ENCODE measurements around the gene FCHSD2.

FCHSD2 gene

DNA sequence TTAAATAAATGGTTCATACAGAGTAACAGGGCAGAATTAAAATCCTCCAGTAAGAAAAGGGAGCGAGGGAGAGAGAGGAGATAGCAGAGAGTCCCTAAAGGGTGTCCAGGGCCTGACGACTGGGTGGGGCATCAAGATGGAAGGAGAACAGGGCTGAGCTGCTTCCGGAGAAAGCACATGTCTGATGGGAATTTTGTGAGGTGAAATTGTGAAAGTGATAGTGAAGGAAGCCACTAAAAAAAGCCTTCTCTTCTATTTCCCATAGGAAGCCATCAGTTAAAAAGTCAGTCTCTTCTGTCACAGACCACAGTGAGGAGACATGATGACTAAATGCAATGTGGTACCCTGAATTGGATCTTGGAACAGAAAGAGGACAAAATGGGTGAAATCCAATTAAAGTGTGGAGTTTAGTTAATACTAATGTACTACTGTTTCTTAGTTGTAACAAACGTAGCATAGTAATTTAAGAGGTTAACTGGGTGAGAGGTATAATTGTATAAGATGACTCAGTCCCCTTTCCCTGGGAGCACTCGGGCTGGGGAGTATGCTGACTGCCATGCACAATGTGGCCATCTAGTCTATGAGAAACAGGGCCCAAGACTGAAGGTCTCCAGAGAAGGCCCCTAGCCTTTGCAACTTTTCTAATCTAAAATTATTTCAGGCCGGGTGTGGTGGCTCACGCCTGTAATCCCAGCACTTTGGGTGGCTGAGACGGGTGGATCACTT is 29.5 kb upstream of the FCHSD2 start:
- no peak for ATAC-seq

DNA sequence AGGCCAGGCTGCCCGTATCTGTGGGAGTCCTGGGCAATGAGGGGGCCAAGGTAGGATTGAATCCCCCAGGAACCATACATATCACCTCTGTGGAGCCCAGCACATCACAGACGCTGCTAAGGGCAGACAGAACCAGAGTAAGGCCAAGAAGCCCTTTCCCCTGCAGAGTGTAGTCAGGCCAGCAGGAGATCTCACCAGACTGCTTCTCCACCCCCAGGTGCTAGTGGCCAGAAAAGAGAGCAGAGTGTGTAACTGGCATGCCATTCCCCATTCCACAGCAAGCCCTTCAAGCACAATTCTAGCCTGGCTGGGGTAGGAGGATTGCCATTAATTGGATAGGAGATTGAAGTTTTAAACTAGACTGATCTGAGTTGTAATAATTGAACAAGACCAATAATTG is 28.0 kb upstream of the FCHSD2 start:
- no peak for ATAC-seq

DNA sequence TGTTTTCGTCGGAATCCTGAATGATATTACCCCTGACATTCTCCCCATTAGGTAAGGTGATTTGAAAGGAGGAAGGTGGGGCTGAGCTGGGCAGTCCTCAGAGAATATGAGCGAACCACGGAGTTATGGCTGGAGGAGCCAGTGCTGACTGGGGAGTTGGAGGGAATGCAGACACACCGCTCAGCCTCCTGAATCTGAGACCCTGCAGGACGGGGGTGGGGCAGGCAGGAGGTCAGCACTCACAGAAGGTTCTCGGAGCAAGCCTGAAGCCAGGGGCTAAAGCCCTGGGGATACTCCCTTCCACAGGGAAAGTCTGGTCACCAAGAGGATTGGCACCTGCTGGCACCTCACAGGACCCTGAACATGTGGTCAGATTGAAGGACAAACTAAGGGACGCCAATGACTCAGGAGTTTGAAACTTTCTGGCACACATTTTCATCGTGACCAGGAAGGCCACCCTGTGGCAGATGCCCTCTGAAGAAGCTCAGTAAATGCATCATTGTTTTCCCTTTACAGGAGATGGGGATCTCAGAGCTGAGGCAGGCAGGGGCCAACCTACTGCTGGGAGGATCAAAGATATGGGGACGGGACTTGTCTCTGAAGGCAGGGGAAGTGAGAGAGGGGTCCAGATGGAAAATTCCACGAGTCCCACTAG is 26.9 kb upstream of the FCHSD2 start:
- no peak for ATAC-seq

DNA sequence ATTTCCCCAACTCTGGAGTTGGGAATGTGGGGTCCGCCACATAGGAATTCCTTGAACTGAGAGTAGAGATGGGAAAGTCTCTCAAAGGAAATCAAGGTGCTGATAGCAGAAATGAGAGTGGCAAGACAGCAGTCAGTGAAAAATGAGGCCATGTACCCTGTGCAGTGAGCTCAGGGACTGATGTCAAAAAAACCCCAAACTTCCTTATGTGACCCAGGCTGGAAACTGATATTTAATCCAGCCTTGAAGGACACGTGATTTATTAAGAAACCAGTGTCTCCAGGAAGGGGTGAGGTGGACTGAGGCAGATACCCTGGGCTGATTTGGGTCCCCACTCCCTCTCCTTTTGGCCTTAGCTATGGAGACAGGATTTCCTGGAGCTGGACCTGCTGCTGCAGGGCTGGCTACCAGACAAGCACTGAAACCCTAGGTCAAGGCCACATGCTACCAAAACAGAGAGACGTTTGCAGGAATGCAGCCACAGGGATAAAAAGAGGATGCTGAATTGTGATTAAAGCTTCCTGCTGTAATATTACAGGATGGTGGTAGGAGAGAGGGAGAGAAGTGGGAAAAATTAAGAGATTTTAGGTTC is 25.3 kb upstream of the FCHSD2 start:
- no peak for ATAC-seq

DNA sequence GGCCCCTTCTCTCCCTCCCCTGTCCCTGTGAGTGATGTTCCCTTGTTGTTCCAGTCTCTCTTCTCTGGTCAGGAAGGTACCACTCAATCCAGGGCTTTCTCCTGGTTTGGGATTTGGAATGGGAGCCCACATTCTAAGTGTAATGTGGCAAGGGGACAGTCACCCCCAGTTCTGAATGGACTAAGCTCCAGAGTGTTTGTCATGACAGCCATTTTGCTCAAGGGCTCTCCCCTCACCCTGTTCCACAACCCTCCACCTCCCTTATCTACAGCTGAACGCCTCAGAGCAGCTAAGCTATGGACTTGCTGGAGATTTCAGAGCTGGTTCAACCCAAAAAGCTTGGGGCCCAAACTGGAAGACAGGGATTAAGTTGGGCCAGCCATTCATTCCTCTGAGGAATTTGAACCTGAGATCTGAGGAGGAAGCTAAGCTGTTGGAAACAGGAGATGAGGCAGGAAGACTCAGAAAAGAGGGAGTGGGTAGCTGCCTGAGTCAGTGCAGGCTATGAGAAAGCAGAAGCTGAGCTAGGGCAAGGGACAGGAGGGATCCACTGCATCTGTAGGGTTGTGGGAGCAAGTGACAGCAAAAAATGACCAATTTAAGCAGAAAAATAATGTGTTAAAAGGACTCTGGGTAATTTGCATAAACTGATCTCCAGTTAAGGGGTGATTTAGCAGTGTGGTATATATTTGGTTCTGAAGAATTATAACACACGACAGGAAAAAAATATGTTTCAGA is 22.9 kb upstream of the FCHSD2 start:
- no peak for ATAC-seq

DNA sequence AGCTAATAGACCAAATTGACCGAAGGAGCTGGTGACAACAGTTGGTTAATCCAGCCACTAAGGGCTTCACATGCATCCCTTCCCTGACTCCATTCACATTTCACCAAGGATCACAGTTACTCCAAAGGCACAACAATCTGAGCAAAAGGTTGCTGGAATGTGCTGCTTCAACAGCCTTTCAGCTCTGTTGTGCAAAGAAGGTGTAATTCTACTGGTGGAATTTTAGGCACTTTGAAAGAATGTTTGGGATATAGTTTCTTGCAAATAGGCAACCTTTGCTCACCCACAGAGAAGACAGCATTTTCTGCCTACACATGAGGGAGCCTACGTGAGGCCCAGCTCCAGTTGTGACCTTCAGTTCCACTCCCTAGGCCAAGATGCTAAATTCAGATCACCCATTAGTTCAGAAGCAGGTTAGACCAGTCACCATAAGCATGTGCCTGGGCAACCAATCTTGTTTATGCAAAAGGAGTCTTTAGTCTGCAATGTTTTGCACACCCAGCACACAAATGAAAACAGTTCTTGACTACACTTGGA is 21.6 kb upstream of the FCHSD2 start:
- no peak for ATAC-seq

DNA sequence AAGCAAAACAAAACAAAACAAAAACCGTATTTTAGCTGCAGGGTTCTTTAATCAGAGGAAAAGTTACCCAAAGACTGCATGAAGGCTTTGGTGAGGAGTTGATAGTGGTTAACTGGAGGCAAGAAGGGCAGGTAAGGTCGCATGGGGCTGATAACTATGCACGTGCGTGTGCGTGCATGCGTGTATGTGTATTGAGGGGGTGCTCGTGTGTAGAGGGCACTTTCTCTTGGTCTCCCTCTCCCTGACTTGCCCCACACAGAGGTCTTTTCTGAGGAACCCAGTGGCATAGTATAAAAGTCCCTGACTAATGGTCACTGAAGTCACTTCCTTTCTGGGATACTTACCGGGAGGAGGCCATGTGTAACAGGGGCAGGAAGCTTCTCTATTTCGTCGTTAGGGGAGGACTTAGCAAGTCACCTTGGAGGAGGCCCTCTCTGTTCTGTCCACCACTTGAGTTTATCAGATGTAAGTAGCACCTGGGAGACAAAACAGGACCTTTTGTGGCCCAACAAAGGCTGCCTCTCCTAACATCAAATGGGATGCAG is 20.1 kb upstream of the FCHSD2 start:
- no peak for ATAC-seq

DNA sequence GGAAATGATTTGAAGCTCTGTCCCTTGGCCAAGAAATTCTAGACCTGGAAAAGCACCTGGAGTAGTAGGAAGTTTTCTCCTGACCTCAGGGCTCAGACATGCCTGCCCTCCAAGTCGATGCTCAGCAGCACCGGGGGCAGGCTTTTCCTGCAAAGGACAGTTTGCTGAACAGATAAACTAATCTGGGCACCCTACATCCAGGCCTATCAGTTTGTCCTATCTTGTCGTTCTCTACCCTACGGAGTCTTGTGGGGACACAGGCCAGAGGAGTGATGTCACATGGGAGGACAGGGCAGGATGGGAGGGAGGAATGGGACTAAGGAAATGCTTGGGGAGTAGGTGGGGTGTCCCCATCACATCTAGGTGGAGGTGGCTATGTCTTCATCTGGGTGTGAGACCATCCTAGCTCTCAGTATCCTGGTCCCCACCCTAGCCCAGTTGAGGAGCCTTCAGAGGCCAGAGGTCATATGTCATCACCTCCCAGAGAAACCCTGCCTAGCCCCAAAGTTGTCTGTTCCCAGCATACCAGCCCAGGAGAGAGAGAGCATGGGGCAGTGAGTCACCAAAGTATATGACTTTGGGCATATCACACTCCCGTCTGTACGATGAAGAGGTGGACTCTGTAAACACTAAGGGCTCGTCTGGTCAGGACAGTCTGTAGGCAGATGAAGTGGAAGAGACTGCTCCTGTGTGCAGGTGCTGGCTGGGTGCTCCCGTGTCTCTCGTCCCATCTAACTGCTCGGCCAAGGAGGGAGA is 18.1 kb upstream of the FCHSD2 start:
- no peak for ATAC-seq

DNA sequence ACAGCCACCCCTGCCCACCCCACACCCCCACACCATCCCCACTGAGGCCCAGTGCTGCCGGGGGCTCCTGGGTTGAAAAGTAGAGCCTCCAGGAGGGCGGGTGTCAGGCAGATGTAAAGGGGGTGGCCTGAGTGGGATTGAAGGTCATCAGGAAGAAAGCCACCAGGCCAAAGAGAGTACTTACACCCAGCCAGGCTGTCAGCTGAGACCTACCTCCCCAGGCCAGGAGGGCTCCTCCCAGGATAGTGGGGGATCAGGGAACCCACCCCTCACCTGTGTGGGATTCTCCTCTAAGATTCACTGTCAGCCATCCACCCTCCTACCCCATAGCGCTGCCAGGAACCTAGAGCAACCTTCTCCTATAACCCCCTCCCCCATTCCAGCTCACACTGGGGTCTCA is 17.2 kb upstream of the FCHSD2 start:
- no peak for ATAC-seq

DNA sequence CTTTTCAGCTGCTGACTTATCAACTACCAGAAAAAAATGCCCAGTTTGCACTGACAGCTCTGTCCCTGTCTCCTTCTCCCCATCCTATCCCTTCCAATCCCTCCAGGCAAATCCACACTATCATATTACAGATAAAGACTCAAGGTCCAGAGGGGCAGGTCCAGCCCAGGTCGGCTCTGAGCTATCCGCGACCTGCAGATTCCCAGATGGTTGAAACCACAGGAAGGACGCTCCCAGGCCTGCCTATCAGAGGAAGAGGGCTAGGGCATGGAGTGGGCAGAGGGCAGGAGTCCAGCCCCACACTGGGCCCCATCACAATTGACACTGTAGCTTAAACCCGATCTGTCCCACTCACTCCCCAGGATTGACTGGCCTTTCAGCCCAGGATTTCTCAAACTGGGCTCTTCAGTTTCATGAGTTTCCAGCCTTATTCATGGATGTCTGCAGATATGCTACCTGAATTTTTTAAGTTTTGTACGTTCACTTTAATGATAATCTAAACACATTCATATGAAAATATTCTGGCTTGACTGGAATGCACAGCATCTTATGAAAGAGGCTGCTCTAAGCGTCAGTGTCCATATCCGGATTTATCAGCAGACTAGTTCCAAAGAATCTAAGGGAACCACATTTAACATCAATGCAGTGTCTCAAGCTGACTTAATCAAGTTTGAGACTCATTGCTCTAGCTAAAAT is 16.4 kb upstream of the FCHSD2 start:
- ATAC-seq = no peak

DNA sequence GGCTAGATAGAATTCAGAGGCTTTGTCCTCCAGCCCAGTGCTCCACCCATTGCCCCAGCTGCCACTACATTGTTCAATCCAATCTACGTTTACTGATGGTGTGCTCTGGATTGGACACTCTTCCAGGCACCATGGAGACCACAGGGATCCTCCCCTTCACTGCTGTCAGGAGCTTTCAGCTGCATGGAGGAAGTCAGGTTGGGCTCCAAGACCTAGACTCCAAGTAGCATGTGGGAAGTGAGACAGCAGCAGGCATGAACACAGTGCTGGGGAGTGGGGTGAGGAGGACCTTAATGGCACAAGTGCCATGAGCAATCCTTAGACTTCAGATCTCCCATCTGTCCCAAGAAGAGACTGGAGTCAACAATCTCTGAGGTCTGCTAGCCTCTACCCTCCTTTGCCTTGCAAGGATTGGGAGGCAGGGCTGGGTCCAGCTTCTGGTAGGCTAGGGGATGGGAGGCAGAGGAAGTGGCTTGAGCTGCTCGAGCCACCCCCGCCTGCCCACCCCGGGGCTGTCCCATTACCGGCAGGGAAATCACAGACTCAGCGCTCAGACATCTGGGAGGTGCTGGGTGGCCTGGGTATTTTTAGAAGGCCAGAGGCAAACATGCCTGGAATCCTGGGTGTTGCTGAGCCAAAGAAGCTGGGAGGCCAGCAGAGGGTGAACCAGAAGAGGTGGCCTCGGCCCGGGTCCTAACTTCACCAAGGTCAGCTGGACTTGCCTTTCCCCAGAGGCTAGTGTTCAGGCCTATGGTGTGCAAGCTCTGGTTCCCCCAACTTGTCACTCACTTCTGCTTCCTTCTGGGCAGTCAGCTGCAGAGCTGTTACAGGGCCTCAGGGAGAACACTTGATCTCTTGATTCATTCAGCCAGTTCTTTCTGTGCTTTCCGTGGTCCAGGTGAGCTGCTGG is 15.2 kb upstream of the FCHSD2 start:
- ATAC-seq = no peak

DNA sequence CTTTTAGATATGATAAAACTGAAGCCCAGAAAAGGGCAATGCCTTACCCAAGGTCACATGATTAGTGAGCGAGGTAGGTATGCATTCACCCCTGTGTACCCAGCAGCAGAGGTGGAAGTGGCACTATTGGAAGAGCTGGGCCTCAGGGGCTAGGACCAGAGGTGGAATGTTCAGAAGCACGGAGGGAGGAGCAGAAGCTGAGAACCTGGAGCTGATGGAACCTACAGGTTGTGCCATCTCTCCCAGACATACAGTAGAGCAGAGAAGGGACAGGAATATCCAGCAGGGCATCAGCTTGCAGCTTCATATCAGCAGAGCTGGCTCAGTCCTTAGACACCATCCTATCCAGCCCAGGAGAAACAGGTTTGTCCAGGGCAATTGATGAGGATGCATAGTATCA is 14.6 kb upstream of the FCHSD2 start:
- ATAC-seq = no peak

DNA sequence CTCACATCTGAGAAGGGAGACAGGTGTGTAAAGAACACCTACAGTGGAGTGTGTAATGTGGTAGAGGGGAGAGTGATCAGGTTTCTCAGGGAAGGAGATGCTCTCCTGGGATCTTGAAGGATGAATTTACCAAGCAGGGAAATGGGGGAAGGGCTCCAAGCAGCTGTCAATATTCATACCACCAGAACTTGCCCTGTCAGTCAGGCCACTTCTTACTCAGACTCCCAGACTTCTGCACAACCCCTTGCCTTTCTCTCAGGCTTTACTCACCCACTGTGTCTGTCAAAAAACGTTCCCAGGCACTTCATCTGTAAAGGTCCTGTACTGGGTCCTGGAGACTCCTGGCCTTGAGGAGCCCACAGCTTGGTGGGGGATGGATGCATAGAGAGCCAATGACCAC is 14.0 kb upstream of the FCHSD2 start:
- no peak for ATAC-seq

DNA sequence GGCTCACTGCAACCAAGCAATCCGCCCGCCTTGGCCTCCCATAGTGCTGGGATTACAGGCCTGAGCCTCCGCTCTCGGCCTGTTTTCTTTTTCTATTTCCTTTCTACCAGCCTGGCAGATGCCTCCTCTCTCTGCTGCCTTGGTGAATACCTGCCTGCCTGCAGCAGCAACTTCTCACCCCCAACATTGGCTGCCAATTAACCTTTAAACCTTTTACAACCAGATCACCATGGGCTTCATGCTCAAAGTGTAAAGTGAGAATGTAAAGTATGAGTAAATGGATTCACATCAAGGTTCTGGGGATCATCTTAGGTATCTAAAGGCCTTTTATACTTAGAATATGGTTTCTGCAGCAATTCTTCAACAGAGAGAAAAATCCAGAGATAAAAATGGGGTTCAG is 13.0 kb upstream of the FCHSD2 start:
- no peak for ATAC-seq

DNA sequence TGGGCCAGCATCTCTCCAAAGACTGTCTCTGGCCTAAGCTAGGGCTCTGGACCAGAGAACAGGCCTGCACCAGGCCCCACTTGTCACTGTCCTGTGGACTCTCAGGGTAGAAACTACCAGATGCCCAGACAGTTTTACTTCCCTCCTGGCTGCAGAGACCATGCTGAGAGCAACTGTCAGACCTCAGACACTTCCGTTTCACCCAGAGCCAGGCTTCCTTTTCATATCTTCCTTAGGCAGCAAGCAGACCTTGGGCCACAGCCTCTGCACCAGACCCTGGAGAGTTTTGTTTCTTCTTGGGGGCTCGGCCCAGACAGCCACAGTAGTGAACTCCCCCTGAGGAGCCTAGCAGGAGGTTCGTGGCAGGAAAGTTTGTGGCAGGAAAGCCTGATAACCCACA is 12.1 kb upstream of the FCHSD2 start:
- peak; percentile 8 to 9 for ATAC-seq

DNA sequence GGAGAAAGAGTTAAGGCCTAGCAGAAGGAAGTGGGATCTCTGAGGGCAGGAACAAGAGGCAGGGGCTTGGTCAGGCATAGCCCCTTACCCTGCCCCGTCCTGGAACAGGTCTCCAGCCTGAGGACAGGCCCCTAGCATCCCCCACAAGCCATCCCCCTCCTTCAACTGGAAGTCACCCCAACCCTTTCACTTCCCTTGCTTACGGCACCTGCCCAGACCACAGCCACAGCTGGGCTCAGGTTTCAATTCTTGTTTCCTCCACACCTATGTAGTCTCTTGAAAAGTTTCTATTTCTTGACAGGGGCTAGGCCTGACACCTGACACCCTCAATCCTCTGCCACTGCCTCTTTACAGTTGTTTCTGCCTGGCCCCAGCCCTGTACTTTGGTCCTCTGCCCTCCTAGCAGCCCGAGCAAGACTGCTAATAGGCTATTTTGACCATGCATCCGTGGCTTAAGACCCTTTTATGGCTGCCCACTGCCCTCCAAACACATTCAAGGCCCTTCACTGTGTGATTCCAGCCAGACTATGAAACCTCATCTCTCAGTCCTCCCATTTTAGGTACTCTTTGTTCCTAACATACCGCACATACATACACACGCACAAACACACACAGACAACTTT is 10.9 kb upstream of the FCHSD2 start:
- ATAC-seq = peak; percentile 86 to 91

DNA sequence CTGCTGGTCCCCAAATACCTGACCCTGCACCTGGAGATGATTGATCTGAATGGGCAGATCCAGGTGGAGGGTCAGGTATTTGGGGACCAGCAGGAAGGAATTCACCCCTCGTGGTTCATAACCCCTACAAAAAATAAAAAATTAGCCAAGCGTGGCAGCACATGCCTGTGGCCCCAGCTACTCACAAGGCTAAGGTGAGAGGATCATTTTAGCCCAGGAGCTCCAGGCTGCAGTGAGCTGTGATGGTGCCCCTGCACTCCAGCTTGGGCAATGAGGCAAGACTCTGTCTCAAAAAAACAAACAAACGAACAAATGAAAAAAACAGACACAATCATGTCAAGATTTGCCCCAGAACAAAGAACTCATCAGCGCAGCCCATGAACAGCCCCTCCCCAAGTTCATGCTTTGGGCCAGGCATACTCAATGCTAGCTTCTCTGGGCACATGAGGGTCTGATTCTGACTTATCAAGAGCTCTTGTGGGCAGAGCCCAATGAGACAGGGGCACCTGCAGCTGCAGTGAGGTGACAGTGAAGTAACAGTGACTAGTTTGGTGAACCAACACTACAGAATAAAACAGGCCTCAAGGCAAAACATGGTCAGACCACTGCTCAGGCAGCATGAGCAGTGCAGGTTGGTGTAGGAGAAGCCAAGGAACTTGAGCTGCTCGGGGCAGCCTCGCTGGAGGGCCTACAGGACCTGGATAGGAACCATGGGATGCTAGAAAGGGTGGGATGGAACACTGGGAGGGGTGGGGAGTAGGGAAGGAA is 10.2 kb upstream of the FCHSD2 start:
- peak; percentile 29 to 31 for ATAC-seq

DNA sequence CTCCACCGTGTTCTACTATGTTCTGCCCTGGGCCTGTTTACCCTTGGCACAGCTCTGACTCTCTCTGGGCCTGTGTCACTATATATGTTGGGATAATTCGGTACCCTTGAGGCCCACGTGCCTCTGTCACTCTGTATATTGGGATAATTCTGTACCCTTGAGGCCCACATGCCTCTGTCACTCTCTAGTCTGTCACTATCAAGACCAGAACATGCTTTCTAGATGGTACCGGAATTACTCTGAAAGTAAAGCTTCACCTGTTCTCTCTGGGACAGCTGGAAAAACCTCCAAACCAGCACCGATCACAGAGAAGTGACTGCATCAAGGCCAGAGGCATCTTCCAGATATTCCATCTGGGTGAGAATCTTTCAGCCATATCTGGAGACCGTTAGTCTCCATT is 9.3 kb upstream of the FCHSD2 start:
- no peak for ATAC-seq

DNA sequence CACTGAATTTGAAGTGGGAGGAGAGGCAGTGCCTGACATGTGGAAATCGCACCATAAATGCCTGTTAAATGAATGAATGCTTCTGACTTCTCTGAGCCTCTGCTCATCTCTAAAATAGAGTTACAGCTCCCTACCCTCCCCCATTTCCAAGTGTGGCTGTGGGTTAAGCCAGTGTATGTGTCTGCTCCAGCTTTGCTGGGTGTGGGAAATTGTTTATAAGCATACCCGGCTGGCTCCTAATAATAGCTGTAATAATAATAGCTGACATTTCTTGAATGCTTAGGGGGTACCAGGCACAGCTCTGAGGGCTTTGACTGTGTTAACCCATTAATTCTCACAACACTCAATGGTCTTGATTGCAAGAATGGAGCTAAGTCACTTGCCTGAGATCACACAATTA is 7.0 kb upstream of the FCHSD2 start:
- no peak for ATAC-seq
